Naive thymus-derived CD8-positive, alpha-beta T cell (primary cell): ENCODE measurements around the gene ZNF692. TPM values are rescaled to one million over a fixed set of nuclear protein-coding genes. Genes with fewer than 3 reads are reported as not detected.

Experiments used
- ATAC-seq, 2 donors: fragments of 150-1000 bp; cut with Tn5 transposase in 1 of 2; sonication (Bioruptor Pico), chemical (Tn5 transposase) in 1 of 2; 1 replicate in 1 of 2; 2 replicates in 1 of 2; pipeline ENCODE4 v1.10.0; 2021; ENCODE audit warnings: mild to moderate bottlenecking in 2 of 2, moderate library complexity in 2 of 2
- POLR2A ChIA-PET: fragments of 350-600 bp; sonication (Branson Sonifier 250); formaldehyde crosslinking; loops from one replicate; lab custom pipeline; 2021; ENCODE audit warnings: antibody characterized with exemption; lab: Charles Lee
- DNase-seq, 10 donors: peaks; one replicate each; pipeline versions ENCODE4 v3.0.0 to v3.0.0-alpha.2; 2020 to 2022
- H3K27ac Mint-ChIP-seq, 10 donors: one replicate each; pipeline ENCODE4 v1.8.0; 2020 to 2022; ENCODE audit warnings: mild to moderate bottlenecking in 10 of 10, mixed read lengths in 10 of 10, moderate library complexity in 4 of 10, inconsistent platforms in 1 of 10
- H3K27me3 Mint-ChIP-seq, 5 donors: one replicate each; pipeline ENCODE4 v1.8.0; 2021 to 2022; ENCODE audit warnings: mixed read lengths in 5 of 5
- H3K36me3 Mint-ChIP-seq, 3 donors: one replicate each; pipeline ENCODE4 v1.8.0; 2020 to 2022; ENCODE audit warnings: mixed read lengths in 3 of 3, mild to moderate bottlenecking in 2 of 3, inconsistent platforms in 1 of 3
- H3K4me1 Mint-ChIP-seq, 4 donors: one replicate each; pipeline ENCODE4 v1.8.0; 2021 to 2022; ENCODE audit warnings: mixed read lengths in 4 of 4
- H3K4me3 Mint-ChIP-seq, 10 donors: one replicate each; pipeline ENCODE4 v1.8.0; 2020 to 2022; ENCODE audit warnings: mild to moderate bottlenecking in 10 of 10, mixed read lengths in 10 of 10, moderate library complexity in 6 of 10, inconsistent platforms in 1 of 10
- H3K9me3 Mint-ChIP-seq, 9 donors: one replicate each; pipeline ENCODE4 v1.8.0; 2020 to 2022; ENCODE audit warnings: mixed read lengths in 9 of 9, mild to moderate bottlenecking in 3 of 9, inconsistent platforms in 1 of 9, moderate library complexity in 1 of 9
- polyA plus RNA-seq, 3 donors: library from polyadenylated mRNA; unstranded; fragments of 300-500 nt; fragmentation: Illumina TruSeq; gene quantifications; one replicate each; pipeline ENCODE4 v1.2.3, GENCODE V29; 2021
- total RNA-seq, 8 experiments: library from RNA in 2 of 8; stranded (reverse) in 2 of 8; gene quantifications; one replicate each; pipeline ENCODE4 v1.2.3 and lab custom pipeline; 2021 to 2026

ZNF692 gene
- total and polyA plus RNA-seq, 5 experiments from 2014 or later = 5.2 to 69.6 (median 9.3) TPM

DNA sequence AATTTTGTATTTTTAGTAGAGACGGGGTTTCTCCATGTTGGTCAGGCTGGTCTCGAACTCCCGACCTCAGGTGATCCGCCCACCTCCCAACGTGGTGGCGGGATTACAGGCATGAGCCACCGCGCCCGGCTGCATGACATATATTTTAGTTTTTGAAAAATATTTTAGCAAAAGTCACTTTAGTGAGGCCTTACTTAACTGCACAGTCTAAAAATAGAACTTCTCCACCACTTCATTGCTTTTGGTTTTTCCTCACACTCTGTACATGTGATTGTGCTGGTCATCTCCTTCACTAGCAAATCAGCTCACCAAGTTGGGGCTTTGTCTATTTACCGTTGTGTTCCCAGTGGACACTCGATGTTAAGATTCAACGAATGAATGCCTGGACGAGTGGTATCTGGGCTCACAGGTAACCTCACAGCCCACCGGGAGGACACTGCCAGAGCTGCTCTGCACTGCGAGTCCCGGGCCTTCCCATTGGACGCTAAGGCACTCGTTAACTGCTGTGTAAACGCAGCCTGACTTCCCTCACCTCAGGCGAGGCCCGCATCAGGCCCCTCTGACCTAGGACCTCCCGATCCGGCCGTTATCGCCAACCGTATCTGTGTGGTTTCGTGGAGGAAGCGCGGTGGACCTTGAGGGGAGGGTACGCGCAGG lies 14.0 kb upstream of the ZNF692 start:
- Mint-ChIP-seq H3K36me3 (peaks cover 0 to 8% (median 4%) of the 10 kb centered on the region in 3 donors), H3K27me3 (peaks cover 0 to 13% (median 0%) of the 10 kb centered on the region in 5 donors), H3K27ac (peak overlapping the region; percentile 96 to 100 (median 98)), H3K4me3 (peak overlapping the region; percentile 93 to 99 (median 96)), H3K9me3 (peaks cover 0 to 10% (median 0%) of the 10 kb centered on the region in 9 donors), H3K4me1 (peaks cover 16 to 26% (median 20%) of the 10 kb centered on the region in 4 donors)
- POLR2A ChIA-PET = interaction anchor here (0.9 to 3.3 kb wide), 7 partner anchors 10 to 47 kb away, joined by 3 to 33 read pairs (median 13); partner anchors contain the start of genes PGBD2, SH3BP5L, ZNF672 and ZNF692
- ATAC-seq = peak; percentile 31 to 49
- peak in 8 of 10 donors; percentile 13 to 71 (median 38) for DNase-seq

DNA sequence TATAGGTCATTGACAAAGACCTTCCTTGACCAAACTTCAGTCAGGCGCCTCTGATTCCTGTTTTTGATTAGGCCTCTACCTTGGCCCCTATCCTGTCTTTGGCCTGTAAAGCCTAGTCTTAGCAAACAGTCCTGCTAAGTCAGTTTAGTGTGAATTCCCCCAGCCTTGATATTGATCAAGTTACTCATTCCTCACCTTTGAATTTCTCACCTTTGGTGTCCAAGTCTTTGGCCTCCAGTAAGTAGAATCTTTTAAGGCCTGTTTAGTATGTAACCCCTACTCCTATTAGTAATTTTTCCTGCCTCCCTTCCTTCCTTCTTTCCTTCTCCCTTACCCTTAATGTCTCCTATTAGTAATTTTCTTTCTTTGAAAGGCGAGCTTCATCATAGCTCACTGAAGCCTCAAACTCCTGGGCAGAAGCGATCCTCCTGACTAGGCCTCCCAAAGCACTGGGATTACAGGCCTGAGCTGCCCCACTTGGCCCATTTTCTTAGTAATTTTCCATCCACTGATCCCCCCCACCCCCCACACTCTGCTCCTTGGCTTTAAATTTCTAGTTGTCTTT lies 13.0 kb upstream of the ZNF692 start:
- Mint-ChIP-seq H3K36me3 (peaks cover 0 to 8% (median 4%) of the 10 kb centered on the region in 3 donors), H3K27ac (peak overlapping the region in 4 of 10 donors; percentile 8 to 80 (median 56)), H3K4me3 (peak overlapping the region in 9 of 10 donors; percentile 3 to 58 (median 39)), H3K27me3 (peaks cover 0 to 13% (median 0%) of the 10 kb centered on the region in 5 donors), H3K4me1 (peaks cover 16 to 26% (median 20%) of the 10 kb centered on the region in 4 donors), H3K9me3 (peaks cover 0 to 10% (median 0%) of the 10 kb centered on the region in 9 donors)
- POLR2A ChIA-PET = interaction anchor here (0.7 to 3.3 kb wide), 3 partner anchors 9 to 46 kb away, joined by 3 to 33 read pairs (median 18); partner anchors contain the start of gene SH3BP5L
- ATAC-seq (no peak), DNase-seq (no peak)

GRCh38 chr1:248862998-248863881 lies 4.4 kb upstream of the ZNF692 start:
- DNase-seq = peak; percentile 67 to 89 (median 77)
- Mint-ChIP-seq H3K4me3 (peak overlapping the region; percentile 76 to 94 (median 92)), H3K27me3 (no peaks in the 10 kb centered on the region), H3K36me3 (no peaks in the 10 kb centered on the region), H3K4me1 (peaks cover 22 to 49% (median 48%) of the 10 kb centered on the region in 4 donors), H3K27ac (peak overlapping the region; percentile 73 to 98 (median 92)), H3K9me3 (no peaks in the 10 kb centered on the region)
- peak; percentile 53 to 73 for ATAC-seq
- POLR2A ChIA-PET = interaction anchor here (0.9 to 3.3 kb wide), 6 partner anchors 10 to 45 kb away, joined by 3 to 35 read pairs (median 14); partner anchors contain the start of genes PGBD2, SH3BP5L and ZNF672

- ATAC-seq (peak; percentile 13 to 17), DNase-seq (no peak)
- peaks cover 26 to 54% (median 54%) of the 10 kb centered on the region in 4 donors for H3K4me1 Mint-ChIP-seq
- H3K36me3 Mint-ChIP-seq = no peaks in the 10 kb centered on the region
- no peaks in the 10 kb centered on the region for H3K9me3 Mint-ChIP-seq
- no peaks in the 10 kb centered on the region for H3K27me3 Mint-ChIP-seq
- POLR2A ChIA-PET = interaction anchor here (1.6 to 3.3 kb wide), 4 partner anchors 11 to 44 kb away, joined by 4 to 35 read pairs (median 28); partner anchors contain the start of genes PGBD2, SH3BP5L and ZNF672
- peak overlapping the region; percentile 73 to 98 (median 90) for H3K27ac Mint-ChIP-seq
- H3K4me3 Mint-ChIP-seq = peak overlapping the region; percentile 76 to 94 (median 92)
Measured at GRCh38 chr1:248862695-248862997, 3.8 kb upstream of the ZNF692 start.

DNA sequence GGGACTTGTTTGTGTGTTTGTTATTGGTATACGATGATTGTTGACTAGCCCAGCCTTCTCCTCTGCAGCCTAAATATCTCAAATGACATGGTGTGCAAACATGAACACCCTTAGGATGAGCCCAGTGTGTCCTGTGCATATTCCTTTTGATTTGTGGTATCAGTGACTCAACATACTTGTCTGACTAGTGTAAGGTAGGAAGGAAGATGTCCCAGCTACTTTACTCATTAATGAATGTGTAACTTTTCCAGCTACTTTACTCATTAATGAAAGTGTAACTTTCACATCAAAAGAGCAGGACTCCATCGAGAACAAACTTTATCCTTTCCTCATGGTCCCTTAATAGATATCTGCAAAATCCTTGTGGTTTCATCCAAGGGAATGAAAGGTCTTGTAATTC lies 2.7 kb upstream of the ZNF692 start:
- Mint-ChIP-seq H3K9me3 (no peaks in the 10 kb centered on the region), H3K4me1 (peaks cover 27 to 63% (median 61%) of the 10 kb centered on the region in 4 donors), H3K36me3 (no peaks in the 10 kb centered on the region), H3K27ac (peak overlapping the region in 6 of 10 donors; percentile 9 to 90 (median 54)), H3K4me3 (peak overlapping the region in 6 of 10 donors; percentile 2 to 51 (median 22)), H3K27me3 (no peaks in the 10 kb centered on the region)
- POLR2A ChIA-PET = interaction anchor here (3.0 to 3.3 kb wide), 3 partner anchors 12 to 35 kb away, joined by 24 to 35 read pairs (median 33); partner anchors contain the start of genes SH3BP5L and ZNF672
- no peak for DNase-seq
- no peak for ATAC-seq

DNA sequence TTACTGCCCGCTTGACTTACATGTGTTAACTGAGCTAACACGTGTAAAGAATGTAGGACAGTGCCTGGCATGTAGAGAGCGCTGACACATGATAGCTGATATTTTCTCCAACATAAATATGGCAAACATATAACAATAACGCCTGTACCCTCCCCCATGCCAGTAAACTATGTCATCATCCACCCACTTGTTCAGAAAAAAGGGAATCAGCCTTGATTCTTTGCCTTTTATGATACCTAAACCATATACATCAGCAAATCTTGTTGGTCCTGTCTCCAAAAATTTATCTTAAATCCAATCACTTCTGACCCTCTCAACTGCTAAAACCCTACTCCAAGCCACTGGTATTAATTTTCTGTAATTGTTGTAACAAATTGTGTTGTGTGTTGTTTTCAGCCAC lies 1.1 kb upstream of the ZNF692 start:
- peaks cover 36 to 70% (median 68%) of the 10 kb centered on the region in 4 donors for H3K4me1 Mint-ChIP-seq

DNA sequence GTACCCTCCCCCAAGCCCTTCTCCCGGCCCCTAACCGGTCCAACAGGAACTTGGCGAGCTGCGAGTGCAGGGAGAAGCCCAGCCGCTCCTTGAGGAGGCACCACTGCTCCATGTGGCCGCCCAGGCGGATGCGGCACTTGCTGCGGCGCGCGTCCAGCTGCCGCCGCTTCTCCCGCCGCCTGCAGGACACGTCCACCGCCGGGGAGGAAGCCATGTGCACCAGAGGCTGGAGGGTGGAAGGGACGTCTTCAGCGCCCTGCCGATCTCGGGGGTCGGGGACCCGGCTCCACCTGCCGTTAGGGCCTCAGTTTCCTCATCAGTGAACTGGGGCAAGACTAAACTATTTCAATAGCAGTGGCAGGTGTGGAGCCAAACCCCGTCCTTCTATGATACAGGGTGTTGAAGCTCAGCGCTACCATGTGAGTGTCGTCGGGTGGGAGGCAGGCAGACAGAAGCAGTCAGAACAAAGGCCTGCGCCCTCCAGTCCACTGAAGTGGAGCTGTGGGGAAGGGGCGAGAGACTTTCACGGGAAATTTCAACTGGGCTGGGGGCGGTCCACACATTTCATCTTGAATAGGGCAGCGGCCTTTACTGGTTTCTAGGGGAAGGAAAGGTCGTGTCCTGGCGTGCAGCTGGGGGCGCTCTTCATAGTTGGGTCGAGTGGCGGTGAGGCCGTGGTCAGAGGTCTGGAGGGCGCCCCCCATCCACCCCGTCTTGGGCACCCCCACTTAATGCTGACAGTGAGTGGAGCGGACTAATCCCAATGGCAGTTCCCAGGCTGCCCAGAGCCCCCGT lies 592 bp downstream of the ZNF692 start:
- H3K9me3 Mint-ChIP-seq = no peaks in the 10 kb centered on the region
- H3K27me3 Mint-ChIP-seq = no peaks in the 10 kb centered on the region
- DNase-seq (no peak), ATAC-seq (peak; percentile 36 to 41)
- H3K4me1 Mint-ChIP-seq = peaks cover 44 to 56% (median 54%) of the 10 kb centered on the region in 4 donors
- POLR2A ChIA-PET = interaction anchor here (0.6 to 9.2 kb wide), 10 partner anchors 11 to 49 kb away, joined by 3 to 141 read pairs (median 5); partner anchors contain the start of genes PGBD2, SH3BP5L and ZNF672
- peak overlapping the region; percentile 88 to 98 (median 96) for H3K27ac Mint-ChIP-seq
- H3K36me3 Mint-ChIP-seq = peaks cover 0 to 2% (median 0%) of the 10 kb centered on the region in 3 donors
- peak overlapping the region; percentile 78 to 97 (median 90) for H3K4me3 Mint-ChIP-seq

More for the DNA sequence above, 1.1 kb upstream of the ZNF692 start:
- Mint-ChIP-seq H3K27me3 (no peaks in the 10 kb centered on the region), H3K36me3 (no peaks in the 10 kb centered on the region), H3K4me3 (peak overlapping the region; percentile 78 to 97 (median 90)), H3K27ac (peak overlapping the region; percentile 88 to 99 (median 96)), H3K9me3 (no peaks in the 10 kb centered on the region)
- POLR2A ChIA-PET = interaction anchor here (1.2 to 9.2 kb wide), 7 partner anchors 9 to 47 kb away, joined by 3 to 141 read pairs (median 13); partner anchors contain the start of genes SH3BP5L and ZNF672
- DNase-seq (no peak), ATAC-seq (no peak)

GRCh38 chr1:248857749-248858095 lies 1.2 kb downstream of the ZNF692 start:
- POLR2A ChIA-PET = interaction anchor here (0.6 to 9.2 kb wide), 8 partner anchors 11 to 48 kb away, joined by 3 to 141 read pairs (median 9); partner anchors contain the start of genes PGBD2, SH3BP5L and ZNF672
- DNase-seq (no peak), ATAC-seq (no peak)
- Mint-ChIP-seq H3K27me3 (no peaks in the 10 kb centered on the region), H3K27ac (peak overlapping the region in 9 of 10 donors; percentile 38 to 97 (median 88)), H3K36me3 (peaks cover 0 to 2% (median 0%) of the 10 kb centered on the region in 3 donors), H3K4me3 (peak overlapping the region; percentile 78 to 97 (median 90)), H3K9me3 (no peaks in the 10 kb centered on the region), H3K4me1 (peaks cover 42 to 52% (median 50%) of the 10 kb centered on the region in 4 donors)

DNA sequence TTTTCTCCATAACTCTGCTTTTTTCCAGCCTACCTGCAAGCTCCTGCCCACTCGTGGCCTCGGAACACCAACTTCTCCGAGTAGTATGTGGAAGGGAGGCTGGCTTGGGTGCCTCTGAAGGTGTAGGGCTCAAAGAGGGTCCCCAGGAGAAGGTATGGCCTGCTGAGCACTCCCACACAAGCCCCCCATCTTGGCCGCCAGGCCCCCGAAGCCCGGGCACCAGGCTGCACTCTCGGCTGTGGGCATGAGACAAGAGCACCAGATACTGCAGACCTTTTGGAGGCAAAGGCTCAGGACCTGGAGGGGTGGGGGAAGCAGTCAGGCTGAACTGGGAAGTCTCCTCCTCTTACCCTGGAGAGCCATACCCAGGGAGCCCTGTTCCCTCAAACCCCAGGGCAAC lies 1.7 kb downstream of the ZNF692 start:
- Mint-ChIP-seq H3K4me1 (peaks cover 38 to 47% (median 45%) of the 10 kb centered on the region in 4 donors), H3K27ac (peak overlapping the region in 5 of 10 donors; percentile 21 to 97 (median 90)), H3K36me3 (peaks cover 0 to 2% (median 0%) of the 10 kb centered on the region in 3 donors), H3K9me3 (no peaks in the 10 kb centered on the region), H3K4me3 (peak overlapping the region in 9 of 10 donors; percentile 13 to 96 (median 90)), H3K27me3 (no peaks in the 10 kb centered on the region)
- no peak for ATAC-seq
- POLR2A ChIA-PET = interaction anchor here (6.0 to 9.2 kb wide), 2 partner anchors 19 to 30 kb away, joined by 59 to 141 read pairs; partner anchors contain the start of genes SH3BP5L and ZNF672
- DNase-seq = no peak

- Mint-ChIP-seq H3K9me3 (no peaks in the 10 kb centered on the region), H3K4me3 (peak overlapping the region in 1 of 10 donors; percentile 20), H3K27ac (peak overlapping the region; percentile 11 to 90 (median 63)), H3K36me3 (peaks cover 0 to 2% (median 0%) of the 10 kb centered on the region in 3 donors), H3K27me3 (no peaks in the 10 kb centered on the region), H3K4me1 (peaks cover 35 to 41% (median 40%) of the 10 kb centered on the region in 4 donors)
- ATAC-seq (no peak), DNase-seq (no peak)
- POLR2A ChIA-PET = interaction anchor here (6.0 to 9.2 kb wide), 2 partner anchors 18 to 29 kb away, joined by 59 to 141 read pairs; partner anchors contain the start of genes SH3BP5L and ZNF672
Measured at GRCh38 chr1:248856176-248856575, 2.7 kb downstream of the ZNF692 start.
